Epithelial cell of proximal tubule (primary cell): ENCODE measurements around the gene ESRRG. TPM values are rescaled to one million over a fixed set of nuclear protein-coding genes. Genes with fewer than 3 reads are reported as not detected.

Experiments
- DNase-seq: peaks from one replicate; pipeline ENCODE4 v3.0.0-alpha.2; 2011; ENCODE audit warnings: low read depth
- H3K4me3 ChIP-seq: 2 replicates; pipeline ENCODE4 v1.5.1; 2011; ENCODE audit warnings: low read depth, mild to moderate bottlenecking, low read length
- total RNA-seq: library from RNA; depleted of rRNA; stranded (reverse); fragments of >200 nt; gene quantifications from 2 replicates; pipeline ENCODE4 v1.2.3, GENCODE V29; 2015
- TF ChIP-seq, protein P1 (sequence below): conservative IDR thresholded peaks from 2 replicates; pipeline ENCODE4 v1.5.1; 2012; ENCODE audit warnings: low read depth, mild to moderate bottlenecking, low read length

The ESRRG gene
- total RNA-seq, 1 donor from 2014 or later = 0.52 TPM

DNA sequence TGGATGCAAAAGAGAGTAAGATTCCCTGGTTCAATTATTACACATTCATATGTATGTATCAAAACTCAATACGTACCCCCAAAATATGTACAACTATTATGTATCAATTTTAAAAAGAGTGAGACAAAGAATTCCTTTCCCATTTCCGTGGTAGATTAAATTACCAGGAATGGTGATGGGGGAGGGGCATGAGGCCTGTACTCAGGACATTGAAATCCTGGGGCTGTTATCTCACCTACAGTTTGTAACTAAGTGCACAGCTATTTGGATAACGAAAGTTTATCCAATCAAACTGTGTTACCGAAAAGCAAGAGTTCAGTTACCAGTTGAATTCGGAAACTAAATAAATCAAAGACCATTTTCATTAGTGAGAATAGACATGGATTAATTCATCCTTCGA lies 8.3 kb upstream of the ESRRG start:
- H3K4me3 ChIP-seq = no peak overlapping the region
- DNase-seq = no peak
- TF ChIP-seq, protein P1, sequence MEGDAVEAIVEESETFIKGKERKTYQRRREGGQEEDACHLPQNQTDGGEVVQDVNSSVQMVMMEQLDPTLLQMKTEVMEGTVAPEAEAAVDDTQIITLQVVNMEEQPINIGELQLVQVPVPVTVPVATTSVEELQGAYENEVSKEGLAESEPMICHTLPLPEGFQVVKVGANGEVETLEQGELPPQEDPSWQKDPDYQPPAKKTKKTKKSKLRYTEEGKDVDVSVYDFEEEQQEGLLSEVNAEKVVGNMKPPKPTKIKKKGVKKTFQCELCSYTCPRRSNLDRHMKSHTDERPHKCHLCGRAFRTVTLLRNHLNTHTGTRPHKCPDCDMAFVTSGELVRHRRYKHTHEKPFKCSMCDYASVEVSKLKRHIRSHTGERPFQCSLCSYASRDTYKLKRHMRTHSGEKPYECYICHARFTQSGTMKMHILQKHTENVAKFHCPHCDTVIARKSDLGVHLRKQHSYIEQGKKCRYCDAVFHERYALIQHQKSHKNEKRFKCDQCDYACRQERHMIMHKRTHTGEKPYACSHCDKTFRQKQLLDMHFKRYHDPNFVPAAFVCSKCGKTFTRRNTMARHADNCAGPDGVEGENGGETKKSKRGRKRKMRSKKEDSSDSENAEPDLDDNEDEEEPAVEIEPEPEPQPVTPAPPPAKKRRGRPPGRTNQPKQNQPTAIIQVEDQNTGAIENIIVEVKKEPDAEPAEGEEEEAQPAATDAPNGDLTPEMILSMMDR = no peak

DNA sequence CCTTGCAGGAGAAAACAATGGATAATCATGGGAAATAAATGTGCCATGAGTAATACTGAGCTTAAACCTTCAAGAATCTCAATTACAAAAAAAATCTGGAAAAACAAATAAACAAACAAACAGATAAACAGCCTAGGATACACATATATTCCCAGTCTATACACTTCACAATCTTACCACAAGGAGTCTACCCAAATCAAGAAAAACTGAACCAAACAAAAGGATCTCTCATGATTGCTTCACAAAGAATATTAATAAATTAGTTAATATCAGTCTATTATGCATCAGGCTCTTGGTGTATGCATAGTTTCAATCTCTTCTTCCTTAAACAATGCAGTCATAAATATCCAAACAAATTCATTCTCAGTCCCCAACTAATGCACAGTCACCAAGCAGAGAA lies 3.2 kb upstream of the ESRRG start:
- no peak for DNase-seq
- TF ChIP-seq, protein P1 = no peak
- no peak overlapping the region for H3K4me3 ChIP-seq

DNA sequence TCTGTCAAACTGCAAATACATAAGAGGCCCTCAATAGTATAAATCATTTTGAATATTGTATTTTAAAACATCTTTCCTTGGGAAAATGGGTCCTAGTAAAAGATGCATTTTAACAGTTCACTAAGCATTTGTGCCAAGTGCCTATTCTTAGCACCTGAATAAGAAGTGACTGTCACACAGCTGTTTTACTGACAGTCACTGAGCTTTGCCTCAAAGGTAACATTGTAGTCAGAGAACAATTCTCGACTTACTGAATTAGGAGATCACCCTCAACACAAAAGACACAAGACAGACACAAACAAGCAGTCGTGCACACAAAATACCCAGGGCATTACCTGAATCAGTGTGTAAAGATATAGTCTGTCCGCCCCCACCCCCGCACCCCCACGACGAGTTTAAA lies 408 bp downstream of the ESRRG start:
- TF ChIP-seq, protein P1 = no peak
- H3K4me3 ChIP-seq = peak overlapping the region; percentile 66
- no peak for DNase-seq

DNA sequence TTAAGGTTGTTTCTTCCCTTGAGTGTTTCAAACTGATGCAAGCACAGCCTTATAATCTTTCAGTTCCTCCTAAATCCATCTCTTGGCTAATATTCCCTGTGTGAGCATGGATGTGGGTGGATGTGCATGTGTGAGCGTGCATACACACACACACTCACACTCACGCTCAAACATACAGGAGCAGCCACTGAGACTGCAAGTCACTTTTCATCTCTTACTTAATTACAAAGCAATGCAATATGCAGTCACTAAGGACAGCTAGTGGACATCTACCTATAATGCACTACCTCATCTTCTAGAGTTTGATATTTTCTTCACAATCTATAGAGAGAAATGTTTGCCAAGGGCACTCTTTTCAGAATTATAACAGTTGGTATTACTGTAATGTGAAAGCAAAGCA lies 1.4 kb downstream of the ESRRG start:
- H3K4me3 ChIP-seq = no peak overlapping the region
- TF ChIP-seq, protein P1 = no peak
- DNase-seq = no peak

DNA sequence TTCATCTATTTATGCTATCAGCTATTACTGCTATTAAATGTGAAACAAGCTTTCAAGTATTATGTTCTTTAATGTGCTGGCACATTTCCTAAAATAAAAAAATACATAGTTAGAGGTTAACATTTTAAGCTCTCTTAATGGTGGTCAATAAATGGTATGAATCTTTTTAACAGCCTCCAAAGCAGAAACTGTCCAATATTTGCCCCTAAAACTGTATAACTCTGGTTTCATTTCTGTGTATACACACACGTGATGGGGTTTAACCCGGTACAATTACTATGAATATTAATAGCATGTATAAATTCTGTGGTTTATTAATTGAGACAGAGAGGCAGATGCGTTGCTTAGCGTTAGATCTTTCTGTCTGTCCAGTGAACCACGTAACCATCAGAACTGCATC lies 2.2 kb downstream of the ESRRG start:
- DNase-seq = no peak
- H3K4me3 ChIP-seq = no peak overlapping the region
- TF ChIP-seq, protein P1 = no peak

DNA sequence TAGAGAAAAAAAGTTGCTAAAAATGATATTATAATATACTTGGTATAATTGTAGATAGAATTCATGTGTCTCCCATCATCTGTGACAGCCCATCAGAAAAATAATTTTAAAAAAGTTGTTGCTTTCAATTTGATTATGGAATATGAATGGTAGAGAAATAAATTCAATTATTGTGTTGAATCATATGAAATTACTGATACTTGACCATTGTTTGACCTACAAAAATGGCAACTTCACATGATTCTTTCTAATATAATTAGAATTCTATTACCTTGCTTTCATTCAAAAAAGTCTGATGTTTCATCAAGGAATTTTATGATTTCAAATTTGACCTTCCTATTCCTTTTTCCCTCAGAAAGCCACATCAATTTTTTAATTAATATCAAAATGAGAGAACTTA lies 11.5 kb downstream of the ESRRG start:
- TF ChIP-seq, protein P1 = no peak
- H3K4me3 ChIP-seq = no peak overlapping the region
- DNase-seq = no peak

DNA sequence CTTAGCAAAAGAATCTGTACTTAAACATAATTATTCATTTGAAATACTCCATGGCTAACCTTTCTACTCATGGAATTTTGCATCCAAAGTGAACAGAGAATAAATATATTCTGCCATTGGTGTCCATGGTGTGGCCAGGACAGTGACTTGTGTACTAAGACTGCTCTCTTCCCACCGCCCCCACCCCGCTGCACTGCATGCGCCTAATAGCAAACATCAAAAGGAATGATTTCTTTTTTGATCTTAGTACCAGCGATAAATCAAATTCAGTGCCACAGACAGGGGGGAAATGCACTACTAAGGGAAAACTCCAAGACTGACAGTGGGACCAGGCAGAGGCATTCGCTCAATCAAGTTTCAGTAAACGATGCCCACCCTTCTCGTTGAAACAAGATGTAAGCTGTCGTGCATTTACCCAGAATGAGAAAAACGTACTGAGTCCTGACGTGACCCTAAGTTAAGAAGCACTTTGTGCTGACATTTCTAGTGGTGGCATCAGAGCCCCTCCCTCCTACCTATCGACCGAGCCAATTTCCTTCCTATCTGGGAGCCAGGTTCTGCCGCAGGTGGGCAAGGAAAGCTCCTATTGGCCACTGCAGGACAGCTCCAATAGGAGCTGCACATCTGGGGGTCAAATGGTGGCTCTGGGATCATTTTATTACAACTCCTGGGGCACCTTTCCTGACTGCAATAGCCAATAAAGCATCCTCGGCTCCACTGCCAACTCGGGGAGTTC lies 12.5 kb downstream of the ESRRG start:
- DNase-seq = no peak
- TF ChIP-seq, protein P1 = no peak
- H3K4me3 ChIP-seq = no peak overlapping the region
